Endothelial cell of hepatic sinusoid (primary cell): Measurements from ENCODE around the gene PRKD2.

Experiments used
- in situ Hi-C: cut with HindIII; loops from 2 replicates; pipeline ENCODE4 v1.10.0; 2017; ENCODE audit warnings: low sequenced_read_pairs

Gene PRKD2

GRCh38 chr19:46742926-46743480, 26.1 kb upstream of the PRKD2 start:
- in situ Hi-C loops: no loop called here

- in situ Hi-C loops: no loop called here
These were observed 24.5 kb upstream of the PRKD2 start for GRCh38 chr19:46741447-46741846.

GRCh38 chr19:46739290-46739771, 22.4 kb upstream of the PRKD2 start:
- in situ Hi-C loops: loop anchor here (5.0 kb wide), 1 partner anchor 73 kb away; no protein-coding TSS in a partner anchor

GRCh38 chr19:46737761-46738171, 20.9 kb upstream of the PRKD2 start:
- in situ Hi-C loops: loop anchor here (5.0 kb wide), 1 partner anchor 75 kb away; no protein-coding TSS in a partner anchor

GRCh38 chr19:46737298-46737654, 20.4 kb upstream of the PRKD2 start:
- in situ Hi-C loops: loop anchor here (5.0 kb wide), 1 partner anchor 75 kb away; no protein-coding TSS in a partner anchor

GRCh38 chr19:46736531-46737297, 19.8 kb upstream of the PRKD2 start:
- in situ Hi-C loops: loop anchor here (5.0 kb wide), 1 partner anchor 76 kb away; no protein-coding TSS in a partner anchor

GRCh38 chr19:46733690-46734292, 16.9 kb upstream of the PRKD2 start:
- in situ Hi-C loops: no loop called here

- in situ Hi-C loops: no loop called here
These were observed 16.2 kb upstream of the PRKD2 start for GRCh38 chr19:46732966-46733689.

- in situ Hi-C loops: no loop called here
These were observed 15.4 kb upstream of the PRKD2 start for GRCh38 chr19:46732172-46732938.

GRCh38 chr19:46731584-46731983, 14.7 kb upstream of the PRKD2 start:
- in situ Hi-C loops: no loop called here

GRCh38 chr19:46731007-46731501, 14.1 kb upstream of the PRKD2 start:
- in situ Hi-C loops: no loop called here

- in situ Hi-C loops: no loop called here
These were observed 13.7 kb upstream of the PRKD2 start for GRCh38 chr19:46730595-46730994.

GRCh38 chr19:46730187-46730586, 13.3 kb upstream of the PRKD2 start:
- in situ Hi-C loops: no loop called here

- in situ Hi-C loops: no loop called here
These were observed 12.8 kb upstream of the PRKD2 start for GRCh38 chr19:46729696-46730095.

GRCh38 chr19:46728693-46729339, 11.9 kb upstream of the PRKD2 start:
- in situ Hi-C loops: no loop called here

- in situ Hi-C loops: no loop called here
These were observed 11.3 kb upstream of the PRKD2 start for GRCh38 chr19:46728208-46728607.

GRCh38 chr19:46727757-46728156, 10.8 kb upstream of the PRKD2 start:
- in situ Hi-C loops: no loop called here

GRCh38 chr19:46726971-46727501, 10.1 kb upstream of the PRKD2 start:
- in situ Hi-C loops: no loop called here

- in situ Hi-C loops: no loop called here
These were observed 9.6 kb upstream of the PRKD2 start for GRCh38 chr19:46726551-46726950.
